Suprapubic skin (tissue), 4 donors: Measurements from ENCODE around the gene MCRIP1.

Source experiments
- EP300 ChIP-seq: sonication (generic); formaldehyde crosslinking; IDR thresholded peaks from one replicate; pipeline ENCODE4 v1.6.1; 2017; ENCODE audit warnings: antibody characterized with exemption
- POLR2A ChIP-seq, 2 donors: fragments of 450-650 bp; IDR thresholded peaks; one replicate each; pipeline ENCODE4 v1.6.1; 2017; ENCODE audit warnings: antibody characterized with exemption in 2 of 2, mild to moderate bottlenecking in 2 of 2, moderate library complexity in 2 of 2
- POLR2AphosphoS5 ChIP-seq, 3 donors: sonication (generic); formaldehyde crosslinking; IDR thresholded peaks; one replicate each; pipeline ENCODE4 v1.6.1; 2017; ENCODE audit warnings: antibody characterized with exemption in 3 of 3
- TF ChIP-seq, protein P1 (sequence below), 2 donors: fragments of 200-600 bp in 1 of 2; fragments of 450-650 bp in 1 of 2; sonication (generic) in 1 of 2; IDR thresholded peaks; one replicate each; pipeline ENCODE4 v1.5.1; 2016 to 2019; ENCODE audit warnings: antibody characterized with exemption in 2 of 2, mild to moderate bottlenecking in 1 of 2, moderate library complexity in 1 of 2

DNA sequence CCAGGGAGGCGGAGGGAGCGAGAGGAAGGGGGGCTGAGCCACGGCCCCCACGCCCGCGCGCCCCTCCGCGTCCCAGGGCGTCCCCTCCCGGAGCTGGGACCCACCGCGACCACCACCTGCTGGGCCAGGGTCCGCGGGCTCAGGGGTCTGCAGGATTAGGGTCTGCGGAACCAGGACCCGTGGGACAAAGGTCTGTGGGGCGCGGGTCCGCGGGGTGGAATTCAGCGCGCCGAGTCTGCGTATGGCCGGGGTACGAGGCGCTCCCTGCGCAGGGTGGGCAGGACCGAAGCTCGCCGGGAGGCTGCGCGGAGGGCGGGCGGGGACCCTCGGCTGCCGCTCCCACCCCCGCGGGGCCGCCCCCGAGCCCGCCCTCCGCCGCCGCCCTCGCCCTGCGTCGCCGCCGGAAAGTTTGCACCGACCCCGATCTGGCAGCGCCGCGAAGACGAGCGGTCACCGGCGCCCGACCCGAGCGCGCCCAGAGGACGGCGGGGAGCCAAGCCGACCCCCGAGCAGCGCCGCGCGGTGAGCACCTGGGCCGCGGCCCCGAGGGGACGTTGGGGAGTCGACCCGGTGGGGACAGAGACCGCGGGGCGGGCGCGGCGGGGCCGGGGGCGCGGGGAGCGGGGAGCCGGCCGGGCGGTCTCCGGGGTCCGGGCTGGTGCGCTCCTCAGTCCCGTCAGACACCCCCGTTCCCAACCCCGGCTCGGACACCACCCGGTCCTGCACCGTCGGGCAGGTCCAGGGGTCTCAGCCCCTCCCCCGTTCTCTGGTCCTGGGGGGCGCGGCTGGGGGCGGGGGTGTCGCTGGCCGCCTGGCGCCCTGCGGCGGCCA, 29.1 kb downstream of the MCRIP1 start, which contains the start of gene GCGR:
- TF ChIP-seq, protein P1, sequence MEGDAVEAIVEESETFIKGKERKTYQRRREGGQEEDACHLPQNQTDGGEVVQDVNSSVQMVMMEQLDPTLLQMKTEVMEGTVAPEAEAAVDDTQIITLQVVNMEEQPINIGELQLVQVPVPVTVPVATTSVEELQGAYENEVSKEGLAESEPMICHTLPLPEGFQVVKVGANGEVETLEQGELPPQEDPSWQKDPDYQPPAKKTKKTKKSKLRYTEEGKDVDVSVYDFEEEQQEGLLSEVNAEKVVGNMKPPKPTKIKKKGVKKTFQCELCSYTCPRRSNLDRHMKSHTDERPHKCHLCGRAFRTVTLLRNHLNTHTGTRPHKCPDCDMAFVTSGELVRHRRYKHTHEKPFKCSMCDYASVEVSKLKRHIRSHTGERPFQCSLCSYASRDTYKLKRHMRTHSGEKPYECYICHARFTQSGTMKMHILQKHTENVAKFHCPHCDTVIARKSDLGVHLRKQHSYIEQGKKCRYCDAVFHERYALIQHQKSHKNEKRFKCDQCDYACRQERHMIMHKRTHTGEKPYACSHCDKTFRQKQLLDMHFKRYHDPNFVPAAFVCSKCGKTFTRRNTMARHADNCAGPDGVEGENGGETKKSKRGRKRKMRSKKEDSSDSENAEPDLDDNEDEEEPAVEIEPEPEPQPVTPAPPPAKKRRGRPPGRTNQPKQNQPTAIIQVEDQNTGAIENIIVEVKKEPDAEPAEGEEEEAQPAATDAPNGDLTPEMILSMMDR (IDR thresholded peaks at IDR 0.05), result no peak
- TF ChIP-seq EP300, result no peak
- TF ChIP-seq POLR2A (IDR thresholded peaks at IDR 0.05), result no peak
- TF ChIP-seq POLR2AphosphoS5 (IDR thresholded peaks at IDR 0.05), result no peak
